HepG2 (cell line): ENCODE data around the gene PERCC1. TPM values are rescaled to one million over a fixed set of nuclear protein-coding genes. Genes with fewer than 3 reads are reported as not detected.
A peak's percentile ranks its signal among the peaks of the same experiment; 100 is the strongest.

ENCODE experiments used
- AHDC1 ChIP-seq: sonication (generic); formaldehyde crosslinking; IDR thresholded peaks from 2 replicates; pipeline ENCODE4 v1.5.1; 2020; ENCODE audit warnings: mild to moderate bottlenecking, missing genetic modification reagents, borderline replicate concordance
- CENPT ChIP-seq: sonication (generic); formaldehyde crosslinking; IDR thresholded peaks from 2 replicates; pipeline ENCODE4 v1.8.0; 2022; ENCODE audit warnings: low read depth, mild to moderate bottlenecking, moderate library complexity, missing genetic modification reagents
- GZF1 ChIP-seq: sonication (generic); formaldehyde crosslinking; IDR thresholded peaks from 2 replicates; pipeline ENCODE4 v1.5.1; 2020; ENCODE audit warnings: mild to moderate bottlenecking, missing genetic modification reagents
- HNF1A ChIP-seq, 2 experiments: sonication (generic) in 1 of 2; formaldehyde crosslinking in 1 of 2; IDR thresholded peaks; 2 replicates each; pipeline versions ENCODE4 v1.4.0 to v1.6.1; 2016 to 2020; ENCODE audit warnings: borderline replicate concordance in 1 of 2, low read depth in 1 of 2, mild to moderate bottlenecking in 1 of 2, missing genetic modification reagents in 1 of 2
- KLF15 ChIP-seq: sonication (generic); formaldehyde crosslinking; IDR thresholded peaks from 2 replicates; pipeline ENCODE4 v1.8.1; 2023; ENCODE audit warnings: borderline replicate concordance, mild to moderate bottlenecking, inconsistent platforms, missing genetic modification reagents, mixed read lengths
- MXD1 ChIP-seq: sonication (generic); formaldehyde crosslinking; IDR thresholded peaks from 2 replicates; pipeline ENCODE4 v1.4.0; 2020; ENCODE audit warnings: mild to moderate bottlenecking, missing genetic modification reagents
- NBN ChIP-seq: fragments of 450-650 bp; conservative IDR thresholded peaks from 2 replicates; pipeline ENCODE4 v1.6.1; 2017
- NFE2L1 ChIP-seq: sonication (generic); formaldehyde crosslinking; IDR thresholded peaks from 2 replicates; pipeline ENCODE4 v1.4.0; 2020; ENCODE audit warnings: missing genetic modification reagents, mild to moderate bottlenecking, borderline replicate concordance
- NONO ChIP-seq, 2 experiments: fragments of 450-650 bp in 1 of 2; sonication (generic) in 1 of 2; formaldehyde crosslinking in 1 of 2; IDR thresholded peaks in 1 of 2; conservative IDR thresholded peaks in 1 of 2; 2 replicates each; pipeline versions ENCODE4 v1.6.1 to v1.8.0; 2017 to 2022; ENCODE audit warnings: mild to moderate bottlenecking in 1 of 2, missing genetic modification reagents in 1 of 2, moderate library complexity in 1 of 2
- PAX8 ChIP-seq: sonication (generic); formaldehyde crosslinking; IDR thresholded peaks from 2 replicates; pipeline ENCODE4 v1.8.0; 2022; ENCODE audit warnings: mild to moderate bottlenecking, missing genetic modification reagents, borderline replicate concordance
- RORA ChIP-seq: sonication (generic); formaldehyde crosslinking; IDR thresholded peaks from 2 replicates; pipeline ENCODE4 v1.5.0; 2020; ENCODE audit warnings: mild to moderate bottlenecking, missing genetic modification reagents, moderate library complexity
- STAT5B ChIP-seq: sonication (generic); formaldehyde crosslinking; IDR thresholded peaks from 2 replicates; pipeline ENCODE4 v1.4.0; 2020; ENCODE audit warnings: missing genetic modification reagents
- ZBTB46 ChIP-seq: sonication (generic); formaldehyde crosslinking; IDR thresholded peaks from 2 replicates; pipeline ENCODE4 v1.4.0; 2020; ENCODE audit warnings: mild to moderate bottlenecking, missing genetic modification reagents, borderline replicate concordance
- ZFP1 ChIP-seq: IDR thresholded peaks from 2 replicates; pipeline ENCODE4 v1.6.1; 2016
- ZNF225 ChIP-seq: sonication (generic); formaldehyde crosslinking; IDR thresholded peaks from 2 replicates; pipeline ENCODE4 v1.4.0; 2020; ENCODE audit warnings: mild to moderate bottlenecking, missing genetic modification reagents
- polyA plus RNA-seq, 8 experiments: library from polyadenylated mRNA; depleted of rRNA in 3 of 8; stranded (reverse) in 7 of 8; unstranded in 1 of 8; fragments of >200 nt; fragmentation: Illumina TruSeq in 4 of 8; extraction: Trizol in 4 of 8; gene quantifications; 2 replicates each; pipeline versions ENCODE4 v1.2.1 to v1.2.3, GENCODE V29; 2011 to 2016; ENCODE audit warnings: low read depth in 4 of 8, missing spikeins in 1 of 8, mixed read lengths in 1 of 8; ENCODE audit not compliant: insufficient read depth in 1 of 8
- total RNA-seq, 5 experiments: library from RNA; depleted of rRNA; stranded (reverse); fragments of >200 nt; fragmentation: Illumina TruSeq; extraction: Trizol; gene quantifications; 2 replicates each; pipeline ENCODE4 v1.2.3, GENCODE V29; 2016; ENCODE audit warnings: low read depth in 1 of 5

PERCC1 gene
- total and polyA plus RNA-seq, 2 of the 13 experiments (the other 11 are each of a cell fraction or from before 2014, with no cell fraction given): 0.15 TPM; not detected in 1

GRCh38 chr16:1430759-1431496, at the start of gene PERCC1 (continued):
- TF ChIP-seq AHDC1 (no peak), STAT5B (CRISPR knock-in tag) (no peak), PAX8 (CRISPR knock-in tag) (no peak), ZBTB46 (CRISPR knock-in tag) (0 out of 2 replicates have a peak, but pooled peaks have one; percentile 57), HNF1A (IDR thresholded peaks at IDR 0.05; ENCODE audit: low read depth) (no peak), HNF1A (CRISPR knock-in tag; IDR thresholded peaks at IDR 0.05; ENCODE audit: borderline replicate concordance) (peak; percentile 80; the same call in 1 of the 2 replicates), ZFP1 (CRISPR knock-in tag) (0 out of 2 replicates have a peak, but pooled peaks have one; percentile 31), NBN (no peak), NONO (IDR thresholded peaks at IDR 0.05) (no peak), NONO (CRISPR knock-in tag; conservative IDR thresholded peaks at IDR 0.05) (peak; percentile 79; the same call in 1 of the 2 replicates), ZNF225 (no peak), CENPT (CRISPR knock-in tag) (no peak), MXD1 (no peak), GZF1 (CRISPR knock-in tag) (0 out of 2 replicates have a peak, but pooled peaks have one; percentile 25), RORA (CRISPR knock-in tag) (no peak), KLF15 (CRISPR knock-in tag) (no peak), NFE2L1 (CRISPR knock-in tag) (no peak)
